NCI-H1417 (cell line): Measurements from ENCODE around the gene EYA4.
"Not testable (repeated sequence)": the region's sequence is repeated elsewhere in the genome, so short reads cannot be mapped to it uniquely, and the experiment has no call there.

ENCODE experiments used
- DNase-seq, 3 experiments: peaks; one replicate each; lab custom pipeline; 2025; lab: John Stamatoyannopoulos, UW

Gene EYA4

DNA sequence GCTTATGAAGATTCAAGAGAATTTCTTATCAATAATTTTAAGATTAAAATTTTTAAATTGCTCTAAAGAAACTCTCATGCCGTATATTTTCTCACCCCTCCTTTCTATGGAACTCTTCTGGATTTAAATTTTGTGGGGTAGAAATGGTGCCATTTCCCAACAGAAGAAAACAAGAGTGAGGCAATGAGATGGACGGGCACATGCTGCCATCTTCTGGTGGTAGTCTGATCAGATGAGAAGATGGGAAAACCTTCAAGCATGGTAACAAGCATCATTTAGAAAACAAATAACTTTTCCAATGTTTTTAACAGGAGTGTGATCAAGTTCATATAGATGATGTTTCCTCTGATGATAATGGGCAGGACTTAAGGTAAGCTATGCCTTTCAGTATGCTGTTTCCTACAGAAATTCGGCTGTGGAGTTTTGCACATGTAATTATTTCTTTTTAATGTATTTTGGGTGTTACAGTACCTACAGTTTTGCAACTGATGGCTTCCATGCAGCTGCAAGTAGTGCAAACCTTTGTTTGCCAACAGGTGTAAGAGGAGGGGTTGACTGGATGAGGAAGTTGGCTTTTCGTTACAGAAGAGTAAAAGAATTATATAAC is 271.4 kb downstream of the EYA4 start:
- DNase-seq, result peak; percentile 40 to 87 (median 63)

DNA sequence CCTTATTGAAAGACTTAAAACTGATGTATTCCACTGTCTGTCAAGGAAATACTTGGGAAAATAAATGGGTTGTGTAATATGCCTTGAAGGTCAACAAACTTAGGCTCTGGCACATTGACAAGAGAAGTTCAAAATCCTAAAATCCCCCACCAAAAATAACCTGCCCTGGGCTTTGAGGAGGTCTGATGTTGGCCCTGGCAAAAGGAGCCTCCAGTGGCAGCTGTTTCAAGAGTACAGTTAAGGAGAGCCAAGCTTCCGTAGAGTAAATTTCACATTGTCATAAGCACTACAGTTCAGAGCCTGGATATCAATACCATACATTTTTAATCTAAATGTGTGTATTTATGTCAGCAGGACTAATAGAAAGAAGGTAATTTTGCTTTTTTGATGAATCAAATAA is 282.7 kb downstream of the EYA4 start:
- no peak for DNase-seq

DNA sequence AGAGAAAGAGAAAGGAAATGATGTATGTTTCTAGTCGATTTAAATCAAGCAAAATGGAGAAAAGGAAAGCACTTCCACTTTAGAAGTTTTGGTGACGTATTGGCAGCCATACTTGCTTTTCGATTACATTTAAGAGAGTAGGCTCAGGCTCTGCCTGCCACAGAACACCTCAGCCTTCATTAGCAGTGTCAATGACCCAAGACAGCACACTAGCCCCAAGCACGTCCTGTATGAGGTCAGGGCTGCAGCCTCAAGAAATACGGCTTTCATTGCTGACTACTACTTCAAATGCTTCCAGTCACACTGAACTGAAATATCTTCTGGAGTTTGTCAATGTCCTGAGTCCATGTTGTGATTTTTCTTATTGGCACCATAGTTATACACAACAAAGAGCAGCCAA is 285.3 kb downstream of the EYA4 start:
- DNase-seq, result no peak

DNA sequence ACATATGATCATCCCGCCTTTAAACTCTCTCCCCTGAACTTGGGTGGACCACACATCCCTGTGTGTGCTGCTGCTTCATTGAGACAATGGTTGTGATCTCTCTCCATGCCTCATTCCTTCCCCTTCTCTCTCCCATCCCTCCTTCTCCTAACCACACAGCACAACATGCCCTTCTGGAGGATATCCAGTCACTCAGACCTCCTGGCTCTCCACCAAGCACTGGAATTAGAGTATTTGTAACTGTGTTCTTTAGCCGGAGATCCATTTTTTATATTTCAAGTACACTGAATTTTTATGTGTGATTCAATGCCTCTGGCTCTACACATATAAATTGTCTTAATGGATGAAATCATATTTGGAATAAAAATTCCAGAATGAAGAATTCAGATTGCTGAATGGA is 287.4 kb downstream of the EYA4 start:
- DNase-seq, result no peak

DNA sequence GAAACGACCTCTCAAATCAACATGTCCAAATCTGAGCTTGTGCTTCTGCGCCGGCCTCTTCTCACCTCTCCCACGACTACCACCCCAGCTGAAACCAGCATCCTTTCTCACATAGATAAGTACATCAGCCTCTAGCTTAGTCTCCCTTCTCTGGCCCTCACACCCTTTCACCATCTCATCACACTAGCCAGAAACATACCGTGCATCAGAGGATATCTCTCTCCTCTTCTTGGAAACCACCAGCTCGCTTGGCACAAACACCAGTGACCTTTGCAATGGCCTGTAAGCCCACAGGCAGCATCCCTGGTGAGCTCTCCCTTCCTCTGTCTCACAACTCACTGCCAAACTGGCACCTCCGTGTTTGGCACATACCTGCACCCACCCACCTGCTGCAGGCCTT is 291.8 kb downstream of the EYA4 start:
- DNase-seq, result no peak

DNA sequence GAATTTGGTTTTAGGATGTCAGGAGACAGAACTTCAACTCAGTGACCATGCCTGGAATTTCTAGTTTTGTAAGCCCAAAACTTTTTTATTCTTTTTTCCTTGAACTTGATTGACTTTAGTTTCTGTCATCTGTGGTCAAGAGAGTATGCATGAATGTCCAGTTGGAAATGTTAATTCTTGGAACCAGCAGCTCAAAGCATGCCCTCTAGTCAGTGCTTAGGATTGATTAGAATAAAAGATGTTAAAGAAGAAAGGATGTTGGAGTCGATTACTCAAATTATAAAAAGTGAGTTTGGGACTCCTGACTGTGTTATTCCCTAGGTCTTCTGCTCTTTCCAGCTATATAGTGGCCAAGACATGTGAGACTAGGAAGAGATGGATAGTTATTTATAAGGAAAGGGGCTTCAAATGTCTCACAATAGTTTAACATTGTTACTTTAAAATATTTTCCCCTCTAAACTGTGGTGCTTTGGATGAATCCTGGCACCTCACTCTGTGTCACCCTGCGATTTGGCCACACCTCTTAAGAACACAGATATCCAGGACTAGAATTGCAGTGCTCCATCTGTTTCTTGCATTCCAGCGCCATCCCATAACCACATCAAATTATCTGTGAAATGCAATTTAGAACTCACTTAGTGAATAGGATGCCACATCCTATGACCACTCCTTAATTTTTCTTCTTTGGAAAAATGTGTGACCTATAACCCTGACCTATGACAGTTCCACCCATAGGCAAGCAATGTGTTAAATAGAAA is 298.5 kb downstream of the EYA4 start:
- no peak for DNase-seq

DNA sequence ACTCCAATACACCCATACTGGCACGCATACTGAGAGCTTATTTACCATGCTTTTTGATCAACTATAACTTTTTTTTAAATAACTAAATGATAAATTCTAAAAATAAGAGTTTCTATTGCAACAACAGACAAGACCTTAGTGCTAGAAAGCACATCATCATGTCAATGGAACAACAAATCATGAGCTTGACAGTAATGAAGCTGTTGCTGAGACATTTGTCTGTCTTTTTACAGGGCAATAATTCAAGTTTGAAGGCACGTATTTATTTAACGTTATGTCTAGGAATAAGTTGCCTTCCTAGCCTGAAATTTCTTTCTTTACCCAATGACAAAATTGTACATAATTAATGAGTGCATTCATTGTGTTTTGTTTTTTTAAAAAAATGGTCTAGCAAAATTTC is 299.2 kb downstream of the EYA4 start:
- DNase-seq, result peak in 1 of 3 experiments; percentile 56

DNA sequence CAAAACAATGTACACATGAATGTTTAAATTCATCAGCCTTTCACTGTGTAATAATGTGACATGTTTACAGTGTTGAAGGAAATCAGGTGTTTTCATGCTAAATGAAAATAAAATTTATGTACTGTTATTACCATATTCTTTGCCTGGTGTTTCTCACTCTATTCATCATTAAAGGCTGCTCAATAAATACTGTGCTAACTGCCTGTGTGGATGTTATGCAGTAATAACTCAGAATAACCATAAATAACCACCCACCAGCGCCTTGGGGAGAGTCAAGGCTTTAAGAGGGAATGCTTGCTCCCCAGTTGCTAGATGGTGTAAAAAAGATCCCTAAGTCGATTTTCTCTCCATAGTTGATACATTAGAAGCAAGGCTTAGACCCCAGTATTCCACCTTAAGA is 299.9 kb downstream of the EYA4 start:
- DNase-seq, result peak in 1 of 3 experiments; percentile 46

DNA sequence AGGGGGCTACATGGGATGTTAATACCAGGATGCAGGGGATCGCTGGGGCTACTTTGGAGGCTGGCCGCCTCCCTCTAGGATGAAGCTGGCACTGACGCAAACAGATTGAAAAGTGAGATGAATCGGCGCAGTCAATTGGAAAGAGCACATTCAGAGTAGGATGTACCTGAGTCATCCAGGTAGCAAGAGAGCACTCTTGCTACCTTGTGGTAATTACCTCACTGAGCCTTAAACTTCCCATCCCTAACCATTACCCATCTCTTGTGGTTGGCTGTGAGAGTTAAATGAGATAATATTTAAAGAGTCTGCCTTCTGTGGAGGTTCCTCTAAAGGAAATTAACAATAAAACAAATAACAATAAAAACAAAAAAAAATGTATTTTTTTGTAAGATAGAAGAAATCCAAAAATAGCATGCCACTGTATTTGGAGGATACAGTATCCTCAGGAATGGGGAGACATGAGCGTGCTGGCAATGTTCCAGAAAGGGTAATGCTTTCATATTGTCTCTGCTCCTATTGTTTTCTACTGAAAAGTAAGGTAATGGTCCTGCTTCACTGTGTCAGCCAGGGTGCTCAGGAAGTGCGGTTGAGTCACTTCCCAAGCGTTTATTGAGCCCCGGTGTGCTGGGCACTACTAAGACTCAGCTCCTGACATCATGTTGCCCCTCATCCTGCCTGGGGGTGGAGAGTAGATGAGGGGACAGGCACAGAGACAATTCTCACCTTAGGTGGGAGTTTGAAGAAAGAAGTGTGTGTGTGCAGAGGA is 301.1 kb downstream of the EYA4 start:
- no peak for DNase-seq

DNA sequence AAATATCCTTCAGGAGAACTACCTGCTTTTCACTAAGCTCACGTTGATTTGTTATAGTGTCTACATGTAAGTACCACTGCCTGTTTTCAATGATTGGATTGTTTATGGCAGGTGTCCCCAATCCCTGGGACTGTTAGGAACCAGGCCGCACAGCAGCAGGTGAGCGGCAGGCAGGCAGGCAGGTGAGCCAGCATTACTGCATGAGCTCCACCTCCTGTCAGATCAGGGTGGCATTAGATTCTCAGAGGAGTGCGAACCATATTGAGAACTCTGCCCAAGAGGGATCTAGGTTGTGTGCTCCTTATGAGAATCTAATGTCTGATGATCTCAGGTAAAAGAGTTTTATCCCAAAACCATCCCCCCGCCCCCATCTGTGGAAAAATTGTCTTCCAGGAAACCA is 303.3 kb downstream of the EYA4 start:
- DNase-seq, result peak in 2 of 3 experiments; percentile 40 to 69

DNA sequence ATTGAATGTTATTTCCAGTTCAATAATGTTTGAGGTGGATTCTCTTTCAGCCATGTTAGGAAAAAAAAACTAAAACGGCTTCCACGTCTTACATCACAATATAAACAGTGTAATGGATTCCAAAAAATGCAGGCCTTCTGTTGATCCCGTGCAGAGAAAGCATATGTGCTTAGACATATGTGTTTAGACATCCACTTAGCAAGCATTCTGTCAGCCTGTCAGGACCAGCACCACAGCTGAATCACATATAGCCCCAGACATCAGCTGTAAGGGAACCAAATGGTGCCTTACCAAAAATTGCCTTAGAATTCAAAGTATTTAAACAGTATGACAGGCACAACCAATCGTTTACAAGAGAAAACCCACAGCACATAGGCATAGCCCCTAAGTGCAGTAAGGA is 304.9 kb downstream of the EYA4 start:
- DNase-seq, result no peak

DNA sequence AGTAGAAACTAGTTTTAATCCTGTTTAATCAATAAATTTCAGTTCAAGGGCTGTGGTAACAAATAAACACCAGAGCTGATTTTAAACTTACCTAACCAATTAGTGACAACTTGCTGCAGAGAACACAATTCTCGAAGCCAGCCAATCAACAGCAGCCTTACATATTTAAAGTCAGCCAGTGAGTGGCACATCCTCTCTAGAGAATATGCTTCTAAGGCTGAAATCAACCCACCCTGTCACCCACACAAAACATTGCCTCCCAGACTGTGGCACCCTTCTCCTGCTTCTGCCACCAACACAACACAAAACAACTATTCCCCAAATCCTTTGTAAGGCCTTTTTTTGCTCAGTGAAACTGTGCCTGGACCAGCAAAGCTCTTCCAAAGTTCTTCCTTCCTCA is 306.0 kb downstream of the EYA4 start:
- no peak for DNase-seq

DNA sequence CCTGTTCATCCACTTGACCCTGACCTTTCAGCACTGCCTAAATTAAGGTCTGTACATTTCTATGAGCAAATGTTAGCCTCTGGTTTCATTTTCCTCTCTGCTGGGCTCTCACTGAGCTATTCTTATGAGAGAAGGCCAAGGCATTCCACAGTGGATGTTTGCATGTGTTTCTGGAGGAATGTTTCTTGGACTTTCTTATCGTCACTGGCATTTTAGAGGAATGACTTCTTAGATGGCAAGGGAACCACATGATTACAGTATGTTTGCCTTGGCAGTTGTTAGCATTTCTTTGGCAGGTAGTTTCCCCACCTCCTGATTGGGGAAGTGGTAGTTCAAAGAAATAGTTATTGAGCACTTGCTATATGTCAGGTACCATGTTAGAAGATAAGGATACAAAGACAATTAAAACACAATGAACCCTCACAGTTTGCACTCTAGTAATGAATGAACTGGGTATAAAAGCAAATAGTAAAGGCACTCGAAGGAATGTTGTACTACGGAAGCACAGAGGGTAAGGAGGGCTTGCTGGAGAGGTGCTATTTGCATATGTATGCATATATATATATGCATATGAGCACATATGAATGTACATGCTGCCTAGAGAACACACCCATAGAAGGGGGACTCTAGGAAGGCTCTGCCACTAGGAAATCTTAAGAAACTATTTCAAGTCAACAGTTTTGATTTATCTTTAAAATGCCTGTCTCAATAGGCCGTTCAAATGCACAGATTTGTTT is 307.4 kb downstream of the EYA4 start:
- DNase-seq, result peak in 2 of 3 experiments; percentile 7 to 53

DNA sequence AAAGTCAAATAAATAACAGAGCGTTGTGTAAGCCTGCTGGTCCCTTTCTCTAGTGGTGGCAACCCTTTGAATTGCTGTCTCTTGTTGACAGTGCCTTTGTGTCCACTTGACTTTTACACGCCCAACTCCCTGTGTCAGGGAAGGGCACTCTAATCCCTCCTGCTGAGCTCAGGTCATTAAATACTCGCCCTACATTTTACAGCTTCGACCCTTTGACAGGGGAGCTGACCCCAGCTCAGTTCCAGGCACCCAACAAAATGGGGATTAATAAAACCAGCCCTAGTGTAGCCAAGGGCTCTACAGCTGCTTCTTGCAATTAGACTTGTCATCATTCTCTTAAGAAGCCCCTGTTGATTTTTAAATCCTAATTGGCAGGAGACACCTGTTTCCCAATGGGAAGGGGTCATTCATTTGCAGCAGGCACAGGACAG is 308.2 kb downstream of the EYA4 start:
- peak; percentile 23 to 97 (median 81) for DNase-seq

DNA sequence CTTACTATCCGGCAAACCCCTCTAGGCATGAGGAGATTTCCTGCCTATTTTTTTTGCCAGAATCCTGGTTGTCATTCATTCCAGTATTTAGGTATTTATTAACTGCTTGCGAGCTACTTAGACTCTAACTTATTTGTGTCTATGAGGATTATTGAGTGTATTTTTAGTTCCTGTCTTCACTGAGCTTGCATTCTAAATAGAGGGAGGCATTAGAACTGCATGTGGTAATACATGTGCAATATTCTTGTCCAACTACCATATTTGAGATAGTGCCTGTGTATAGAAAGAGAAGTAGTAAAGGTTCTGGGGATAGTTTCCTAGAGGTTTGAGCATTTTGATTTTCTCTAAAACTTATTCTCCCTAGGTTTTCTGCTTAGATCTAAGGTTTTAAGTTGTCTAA is 308.9 kb downstream of the EYA4 start:
- no peak for DNase-seq

DNA sequence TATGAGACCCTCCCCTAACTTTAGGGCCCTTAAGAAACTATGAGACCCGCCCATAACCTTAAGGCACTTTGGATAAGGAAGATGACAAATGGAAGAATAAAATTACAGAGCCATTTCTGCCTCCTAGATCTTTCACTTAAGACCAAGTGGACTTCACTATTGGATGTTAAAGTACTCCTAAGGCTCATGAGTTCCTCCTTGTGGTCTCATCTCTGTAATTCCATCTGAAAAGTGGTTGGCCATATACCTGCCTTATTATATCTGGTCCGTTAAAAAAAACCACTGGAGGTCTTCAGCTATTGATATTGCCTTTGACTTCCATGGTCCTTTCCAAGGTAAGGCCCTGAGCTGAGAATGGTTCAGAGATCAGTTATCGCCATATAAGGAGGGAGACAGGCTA is 310.3 kb downstream of the EYA4 start:
- no peak for DNase-seq

DNA sequence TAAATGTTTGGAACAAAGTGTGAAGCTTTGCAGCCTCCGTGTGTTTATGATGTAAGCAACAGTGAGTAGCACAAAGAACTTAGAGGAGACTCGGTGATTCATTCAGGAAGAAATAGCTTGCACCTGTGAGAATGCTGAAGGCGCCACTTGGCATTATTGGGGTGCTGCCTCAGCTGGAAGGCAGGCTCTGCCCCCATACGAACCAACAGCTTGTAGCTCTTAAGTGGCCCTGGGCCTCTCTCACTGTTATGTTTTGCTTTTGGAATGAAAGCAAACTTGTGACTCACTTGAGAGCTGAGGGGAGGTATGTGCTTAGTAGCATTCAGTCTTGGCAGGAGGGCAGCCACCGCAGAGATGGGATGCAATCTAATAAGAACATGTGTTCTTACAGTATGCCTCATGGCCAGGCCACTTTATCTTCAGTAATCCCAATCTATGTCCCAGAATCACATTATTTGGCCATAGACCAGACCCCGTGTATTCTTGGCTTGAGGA is 310.7 kb downstream of the EYA4 start:
- DNase-seq, result peak in 1 of 3 experiments; percentile 28

DNA sequence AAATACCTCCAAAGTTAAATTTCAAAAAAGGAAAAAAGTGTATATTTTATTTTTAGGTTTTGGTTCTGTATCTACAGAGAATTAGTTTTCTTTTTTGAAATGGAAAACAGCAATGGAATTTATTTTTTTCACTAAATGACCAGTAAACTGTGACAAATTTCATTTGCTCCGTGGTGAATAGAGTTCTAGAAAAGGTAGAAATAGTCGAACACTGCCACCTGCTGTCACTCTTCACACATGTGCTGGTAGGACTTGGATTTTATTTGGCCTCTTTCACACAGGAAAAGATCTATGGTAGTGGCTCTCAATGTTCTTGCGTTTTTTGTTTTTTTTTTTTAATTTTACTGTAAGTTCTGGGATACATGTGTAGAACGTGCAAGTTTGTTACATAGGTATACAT is 312.5 kb downstream of the EYA4 start:
- peak; percentile 31 to 85 (median 59) for DNase-seq

DNA sequence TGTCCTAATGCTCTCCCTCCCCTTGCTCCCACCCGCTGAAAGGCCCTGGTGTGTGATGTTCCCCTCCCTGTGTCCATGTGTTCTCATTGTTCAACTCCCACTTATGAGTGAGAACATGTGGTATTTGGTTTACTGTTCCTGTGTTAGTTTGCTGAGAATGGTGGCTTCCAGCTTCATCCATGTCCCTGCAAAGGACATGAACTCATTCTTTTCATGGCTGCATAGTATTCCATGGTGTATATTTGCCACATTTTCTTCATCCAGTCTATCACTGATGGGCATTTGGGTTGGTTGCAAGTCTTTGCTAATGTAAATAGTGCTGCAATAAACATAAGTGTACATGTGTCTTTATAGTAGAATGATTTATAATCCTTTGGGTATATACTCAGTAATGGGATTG is 313.0 kb downstream of the EYA4 start:
- DNase-seq, result not testable (repeated sequence)

DNA sequence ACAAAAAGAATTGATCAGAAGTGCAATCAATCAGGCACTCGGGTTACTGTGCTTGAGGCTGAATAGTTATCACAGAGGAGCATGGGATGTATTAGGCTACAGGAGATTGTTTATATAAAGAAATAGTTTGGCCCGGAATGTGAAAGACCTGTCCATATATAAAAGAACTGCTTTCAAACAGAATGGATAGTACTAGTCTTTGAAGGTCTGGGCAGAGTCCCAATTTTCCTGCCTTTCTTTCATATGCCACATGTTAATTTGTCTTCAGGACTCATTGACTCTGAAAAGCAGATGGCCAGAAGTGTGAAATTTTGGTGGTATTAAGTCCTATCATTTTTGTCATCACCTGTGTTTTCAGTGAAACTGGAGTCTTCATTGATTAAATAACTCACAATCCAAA is 314.5 kb downstream of the EYA4 start:
- DNase-seq, result no peak

DNA sequence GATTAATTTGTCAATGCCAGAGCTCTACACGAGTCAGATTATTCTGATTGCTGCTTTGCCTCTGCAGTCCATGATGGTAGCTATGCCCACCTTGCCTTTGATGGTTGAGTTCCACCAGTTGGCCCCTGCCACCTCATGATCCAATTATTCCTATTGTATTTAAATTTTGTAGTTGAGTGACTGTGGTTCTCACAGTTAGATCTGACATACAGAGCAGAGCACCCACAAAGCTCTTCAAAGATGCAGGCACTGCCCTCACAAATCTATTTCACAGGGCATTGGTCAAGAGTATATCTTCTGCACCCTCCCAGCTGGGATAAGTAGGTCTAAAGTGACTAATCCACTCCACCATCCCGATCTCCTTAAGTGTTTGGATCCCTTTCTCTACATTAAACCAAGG is 318.8 kb downstream of the EYA4 start:
- no peak for DNase-seq

DNA sequence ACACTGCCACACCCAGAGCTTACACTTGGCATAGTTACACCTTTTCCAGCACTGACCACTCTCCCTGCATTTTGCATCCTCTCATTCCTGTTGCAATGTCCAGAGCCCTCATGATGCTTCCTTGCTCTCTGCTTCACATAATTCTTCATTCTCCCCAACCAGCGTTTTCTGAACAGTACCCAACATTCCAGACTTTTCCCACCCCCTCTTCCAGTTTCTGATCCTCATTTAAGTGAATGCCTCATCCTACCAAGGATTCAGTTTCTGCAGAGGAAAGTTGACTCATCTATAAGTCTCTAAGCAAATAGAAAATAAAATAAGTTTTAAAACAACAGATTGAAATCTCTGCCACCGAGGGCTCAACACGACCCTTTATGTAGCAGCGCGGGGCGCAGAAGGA is 326.5 kb downstream of the EYA4 start:
- no peak for DNase-seq
